ENCODE results near the gene MLST8.

Gene MLST8

GRCh38 chr16:2243781-2244180 lies 38.5 kb downstream of the MLST8 start:
- no peak for DNase-seq (ENCODE audit: low read depth)
- TF ChIP-seq CTCF (IDR thresholded peaks at IDR 0.05; ENCODE audit: control insufficient read depth, insufficient read depth, low read depth, low read length, missing control alignments) = no peak
- H3K4me3 ChIP-seq (ENCODE audit: control insufficient read depth, low read depth, low read length) = no peak overlapping the region

GRCh38 chr16:2244301-2244700 lies 39.0 kb downstream of the MLST8 start:
- H3K4me3 ChIP-seq (ENCODE audit: control insufficient read depth, low read depth, low read length) = no peak overlapping the region
- TF ChIP-seq CTCF (IDR thresholded peaks at IDR 0.05; ENCODE audit: control insufficient read depth, insufficient read depth, low read depth, low read length, missing control alignments) = no peak
- no peak for DNase-seq (ENCODE audit: low read depth)

- no peak for TF ChIP-seq CTCF (IDR thresholded peaks at IDR 0.05; ENCODE audit: control insufficient read depth, insufficient read depth, low read depth, low read length, missing control alignments)
- H3K4me3 ChIP-seq (ENCODE audit: control insufficient read depth, low read depth, low read length) = no peak overlapping the region
- no peak for DNase-seq (ENCODE audit: low read depth)
These were observed 39.9 kb downstream of the MLST8 start for GRCh38 chr16:2244926-2245795.

- no peak overlapping the region for H3K4me3 ChIP-seq (ENCODE audit: control insufficient read depth, low read depth, low read length)
- no peak for DNase-seq (ENCODE audit: low read depth)
- no peak for TF ChIP-seq CTCF (IDR thresholded peaks at IDR 0.05; ENCODE audit: control insufficient read depth, insufficient read depth, low read depth, low read length, missing control alignments)
These were observed 41.1 kb downstream of the MLST8 start for GRCh38 chr16:2246301-2246885.

GRCh38 chr16:2250652-2251295 lies 45.5 kb downstream of the MLST8 start:
- H3K4me3 ChIP-seq (ENCODE audit: control insufficient read depth, low read depth, low read length) = peak overlapping the region; percentile 56
- no peak for TF ChIP-seq CTCF (IDR thresholded peaks at IDR 0.05; ENCODE audit: control insufficient read depth, insufficient read depth, low read depth, low read length, missing control alignments)
- no peak for DNase-seq (ENCODE audit: low read depth)

- DNase-seq (ENCODE audit: low read depth) = peak; percentile 76
- peak; percentile 68 for TF ChIP-seq CTCF (IDR thresholded peaks at IDR 0.05; ENCODE audit: control insufficient read depth, insufficient read depth, low read depth, low read length, missing control alignments)
- peak within 1 kb of the TSS; percentile 56 for H3K4me3 ChIP-seq (ENCODE audit: control insufficient read depth, low read depth, low read length)
These were observed 46.2 kb downstream of the MLST8 start, which contains the start of gene ECI1 for GRCh38 chr16:2251296-2252111. ECI1 (minus strand) TSS chr16:2251587; CDS start chr16:2251566, 21 bp downstream.
